Colon (tissue), 2 donors: ENCODE results near the gene TRAF3IP3.

ENCODE experiments used
- FAIRE-seq: peaks from 2 replicates; lab custom pipeline; 2012; peaks lifted over from hg19 to GRCh38; lab: Jason Lieb, UNC
- donor health status: control.
- donor health status: control.

TRAF3IP3 gene

DNA sequence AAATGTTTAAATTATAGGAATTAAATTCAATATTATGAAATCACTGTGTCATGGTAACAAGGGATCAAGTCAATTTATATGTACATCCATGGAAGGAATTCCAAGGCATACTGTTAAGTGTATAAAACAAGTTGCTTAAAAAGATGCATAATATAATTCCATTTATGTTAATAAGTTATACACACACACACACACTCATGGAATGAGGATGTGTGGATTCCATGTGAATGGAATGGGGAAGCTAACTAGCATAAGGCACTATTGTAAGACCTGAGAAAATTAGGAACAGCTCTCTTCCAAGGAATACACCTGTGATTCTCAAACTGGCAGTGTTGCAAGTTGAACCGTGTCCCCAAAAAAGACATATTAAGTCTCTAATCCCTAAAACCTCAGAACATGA lies 17.6 kb upstream of the TRAF3IP3 start:
- no peak for FAIRE-seq

GRCh38 chr1:209741193-209741592 lies 14.7 kb upstream of the TRAF3IP3 start:
- no peak for FAIRE-seq

DNA sequence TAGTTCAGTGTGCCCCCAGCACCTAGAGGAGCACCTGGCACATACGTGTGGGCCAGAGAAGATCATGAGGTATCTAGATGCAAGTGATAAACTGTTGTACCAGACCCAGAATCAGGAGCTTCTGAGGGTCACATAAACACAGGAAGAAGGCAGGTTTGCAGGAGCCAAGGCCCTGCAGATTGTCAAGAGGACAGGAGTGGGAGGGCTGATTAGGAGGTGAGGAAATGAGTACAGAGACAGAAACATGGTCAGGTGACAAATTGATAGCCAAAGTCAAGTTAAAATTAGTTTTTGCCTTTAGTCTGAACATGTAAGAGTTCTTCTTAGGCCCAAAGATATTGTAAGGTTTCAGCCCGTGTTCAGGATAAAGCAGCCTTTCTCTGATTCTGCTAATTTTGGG lies 14.0 kb upstream of the TRAF3IP3 start:
- no peak for FAIRE-seq

- FAIRE-seq: no peak
Measured at GRCh38 chr1:209742409-209743144, 13.3 kb upstream of the TRAF3IP3 start.

GRCh38 chr1:209743145-209743482 lies 12.7 kb upstream of the TRAF3IP3 start:
- no peak for FAIRE-seq

DNA sequence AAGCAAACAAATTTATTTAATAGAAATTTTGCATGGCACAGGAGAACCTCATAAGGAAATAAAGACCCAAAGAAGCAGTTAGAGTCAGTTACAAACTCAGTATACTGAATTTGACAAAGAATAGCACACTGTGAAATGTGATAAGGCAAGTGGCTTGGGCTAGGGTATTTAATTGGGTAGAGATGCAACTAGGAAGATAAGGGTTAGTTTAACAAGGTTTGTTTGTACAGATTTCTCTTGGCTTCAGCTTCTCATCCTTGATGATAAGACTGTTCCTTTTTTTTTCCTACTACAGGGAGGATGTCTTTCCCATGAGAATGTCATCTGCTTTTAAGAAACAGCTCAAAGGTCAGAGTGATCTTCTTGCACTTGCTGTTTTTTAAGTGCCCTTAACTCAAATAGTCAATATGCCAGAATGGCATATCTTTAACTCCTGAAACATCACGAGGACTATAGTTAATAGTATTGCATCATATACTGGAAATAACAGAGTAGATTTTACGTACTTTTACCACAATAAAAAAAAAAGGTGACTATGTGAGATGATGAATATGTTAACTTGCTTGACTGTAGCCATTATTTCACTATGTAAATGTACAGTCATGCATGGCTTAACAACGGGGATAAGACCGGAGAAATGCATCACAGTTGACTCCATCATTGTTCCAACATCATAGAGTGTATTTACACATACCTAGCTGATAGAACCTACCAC lies 9.2 kb upstream of the TRAF3IP3 start:
- no peak for FAIRE-seq

GRCh38 chr1:209747580-209748262 lies 8.1 kb upstream of the TRAF3IP3 start:
- FAIRE-seq: no peak

GRCh38 chr1:209748620-209749019 lies 7.2 kb upstream of the TRAF3IP3 start:
- FAIRE-seq: no peak

GRCh38 chr1:209749205-209749604 lies 6.6 kb upstream of the TRAF3IP3 start:
- no peak for FAIRE-seq

- no peak for FAIRE-seq
Measured at GRCh38 chr1:209749670-209750323, 6.1 kb upstream of the TRAF3IP3 start.

- no peak for FAIRE-seq
Measured at GRCh38 chr1:209751627-209752231, 4.1 kb upstream of the TRAF3IP3 start.

GRCh38 chr1:209752890-209753289 lies 3.0 kb upstream of the TRAF3IP3 start:
- no peak for FAIRE-seq

DNA sequence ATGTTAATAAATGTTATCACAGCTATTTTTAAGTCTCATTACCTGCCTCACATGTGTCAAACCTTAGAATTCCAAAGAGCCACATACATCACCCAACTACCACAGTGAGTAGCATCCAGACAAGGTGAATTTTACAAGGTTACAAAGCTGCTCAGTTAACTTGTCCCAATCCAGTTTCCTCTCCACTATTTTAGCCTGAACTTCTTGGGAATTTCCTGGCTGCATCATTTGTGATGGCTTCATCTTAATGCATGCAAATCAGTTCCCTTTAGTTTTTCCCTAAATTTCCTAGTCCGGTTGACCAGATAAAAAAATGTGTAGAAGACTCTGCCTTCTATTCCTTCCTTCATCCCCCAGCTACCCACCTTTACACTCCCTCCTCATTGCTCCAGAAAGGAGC lies 597 bp upstream of the TRAF3IP3 start:
- FAIRE-seq: no peak

DNA sequence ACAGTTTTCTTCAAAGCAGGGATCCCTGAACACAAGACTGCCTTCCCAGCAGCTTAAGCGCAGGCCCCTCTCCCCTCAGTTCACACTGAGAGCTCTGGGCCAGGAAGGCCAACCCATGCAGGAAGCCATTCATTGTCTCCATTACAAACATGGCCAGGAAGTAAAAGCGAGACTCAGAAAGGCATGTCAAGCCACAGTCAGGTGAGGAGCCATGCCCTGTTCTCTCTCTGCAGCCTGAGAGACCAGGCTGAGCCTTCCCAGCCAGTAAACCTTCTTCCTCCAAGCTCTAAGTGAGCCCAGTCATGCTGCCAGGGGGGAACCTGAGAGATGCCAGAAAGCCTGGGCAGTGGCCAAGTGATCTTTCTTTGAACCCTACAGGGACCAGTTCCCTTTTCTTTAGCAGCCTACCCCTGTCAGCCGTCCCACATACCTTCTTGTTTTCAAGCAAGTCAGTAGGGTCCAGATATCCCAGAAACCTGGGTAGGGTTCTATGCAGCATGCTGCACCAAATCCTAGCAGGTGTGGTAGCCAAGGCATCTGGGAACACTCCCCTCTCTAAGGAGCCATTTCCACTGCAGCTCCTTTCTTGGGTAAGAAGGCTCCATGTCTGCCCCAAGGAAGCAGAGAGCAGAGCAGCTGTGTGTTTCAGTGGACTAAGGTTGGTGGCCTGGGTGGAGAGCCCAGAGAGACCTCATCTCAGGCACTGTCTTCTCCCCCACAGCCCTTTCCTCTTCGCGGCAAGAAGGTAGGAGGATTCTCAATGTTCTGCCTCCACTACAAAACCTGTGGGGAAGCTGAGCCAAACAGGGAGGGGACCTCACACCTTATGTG lies 977 bp downstream of the TRAF3IP3 start:
- FAIRE-seq: no peak

- no peak for FAIRE-seq
Measured at GRCh38 chr1:209758400-209758799, 2.5 kb downstream of the TRAF3IP3 start.

- FAIRE-seq: no peak
Measured at GRCh38 chr1:209759829-209760359, 4.0 kb downstream of the TRAF3IP3 start.

GRCh38 chr1:209761011-209761635 lies 5.3 kb downstream of the TRAF3IP3 start:
- no peak for FAIRE-seq

DNA sequence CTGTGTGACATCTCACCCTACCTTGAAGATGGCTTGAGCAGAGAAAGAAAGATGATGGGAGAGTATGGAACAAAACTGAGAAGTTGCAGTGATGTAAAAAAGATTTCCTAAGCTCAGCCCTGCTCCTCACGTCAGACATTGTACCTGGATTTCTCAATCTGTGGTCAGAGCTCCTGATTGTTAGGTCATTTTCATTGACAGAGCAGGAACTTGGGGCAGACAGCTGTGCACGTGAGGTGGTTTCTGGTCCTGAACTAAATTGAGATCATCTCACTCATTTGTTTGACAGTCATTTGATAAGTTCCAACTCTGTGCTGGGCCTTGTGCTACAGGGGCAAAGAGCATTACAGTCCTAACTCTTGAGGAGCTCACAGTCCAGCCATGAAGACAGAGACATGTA lies 10.2 kb downstream of the TRAF3IP3 start:
- no peak for FAIRE-seq

DNA sequence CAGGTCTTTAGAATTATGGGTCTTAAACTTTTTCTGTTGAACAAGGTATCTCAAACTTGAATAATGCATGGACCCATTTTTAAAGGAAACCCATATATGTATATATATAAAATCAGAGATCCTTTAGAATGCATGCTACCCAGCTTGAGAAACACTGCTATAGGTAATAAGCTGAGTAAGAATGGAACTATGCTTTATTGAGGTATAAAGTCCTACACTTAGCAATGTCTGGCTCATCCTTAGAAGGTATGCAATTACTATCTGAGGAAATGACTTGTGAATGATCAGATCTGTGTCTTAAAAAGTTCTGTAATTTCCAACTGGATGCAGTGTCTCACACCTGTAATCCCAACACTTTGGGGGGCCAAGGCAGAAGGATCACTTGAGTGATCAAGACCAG lies 11.2 kb downstream of the TRAF3IP3 start:
- FAIRE-seq: no peak

DNA sequence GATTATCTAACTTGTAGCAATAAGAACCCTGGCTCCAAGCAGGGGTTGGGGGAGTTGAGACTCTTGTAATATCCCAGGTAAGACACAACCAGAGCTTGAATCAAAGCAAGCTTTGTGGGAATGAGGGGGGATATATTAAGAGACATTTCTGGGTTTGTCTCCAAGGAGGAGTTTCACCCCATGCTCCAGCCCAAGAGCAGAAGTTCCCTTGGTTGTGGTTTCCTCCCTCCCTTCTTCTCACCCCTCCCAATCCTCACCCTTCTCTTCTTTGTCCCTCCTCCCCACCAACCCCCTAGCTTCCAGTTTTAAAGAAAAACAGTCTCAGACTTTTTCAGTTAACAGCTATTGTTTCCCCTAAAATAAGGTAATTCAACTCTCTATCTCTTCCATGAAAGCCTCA lies 11.9 kb downstream of the TRAF3IP3 start:
- FAIRE-seq: no peak

- FAIRE-seq: no peak
Measured at GRCh38 chr1:209768354-209768774, 12.5 kb downstream of the TRAF3IP3 start.
